Uterus (tissue), 4 donors: ENCODE data around the gene TBXAS1. TPM values are rescaled to one million over a fixed set of nuclear protein-coding genes. Genes with fewer than 3 reads are reported as not detected.

ENCODE experiments used
- DNase-seq, 2 donors: peaks; one replicate each; pipeline ENCODE4 v3.0.0-alpha.2; 2019 to 2020
- H3K27ac ChIP-seq, 2 donors: fragments of 200-600 bp; sonication (generic); 1 replicate in 1 of 2; 2 replicates in 1 of 2; pipeline ENCODE4 v1.5.1; 2016 to 2018
- H3K27me3 ChIP-seq, 2 donors: fragments of 200-600 bp; sonication (generic); one replicate each; pipeline ENCODE4 v1.5.1; 2018 to 2019; ENCODE audit warnings: control low read depth in 1 of 2
- H3K36me3 ChIP-seq, 2 donors: fragments of 200-600 bp; sonication (generic); one replicate each; pipeline ENCODE4 v1.5.1; 2019; ENCODE audit warnings: control low read depth in 1 of 2
- H3K4me1 ChIP-seq, 2 donors: fragments of 200-600 bp; sonication (generic); one replicate each; pipeline ENCODE4 v1.5.1; 2018 to 2019; ENCODE audit warnings: control low read depth in 1 of 2
- H3K4me3 ChIP-seq, 2 donors: fragments of 200-600 bp; sonication (generic); 1 replicate in 1 of 2; 2 replicates in 1 of 2; pipeline ENCODE4 v1.5.1; 2018 to 2019; ENCODE audit warnings: mild to moderate bottlenecking in 1 of 2
- H3K9me3 ChIP-seq, 2 donors: fragments of 200-600 bp; sonication (generic); one replicate each; pipeline ENCODE4 v1.5.1; 2019; ENCODE audit warnings: control low read depth in 1 of 2
- CTCF ChIP-seq, 4 experiments: fragments of 200-600 bp in 2 of 4; fragments of 450-650 bp in 2 of 4; sonication (generic) in 2 of 4; IDR thresholded peaks; one replicate each; pipeline ENCODE4 v1.5.1; 2016 to 2019; ENCODE audit warnings: antibody characterized with exemption in 4 of 4, mild to moderate bottlenecking in 2 of 4, moderate library complexity in 1 of 4
- POLR2A ChIP-seq, 2 donors: fragments of 450-650 bp; IDR thresholded peaks; one replicate each; pipeline ENCODE4 v1.6.1; 2016; ENCODE audit warnings: antibody characterized with exemption in 2 of 2, mild to moderate bottlenecking in 1 of 2, moderate library complexity in 1 of 2
- intact Hi-C: fragments of 100-400 bp; cut with DNase I; formaldehyde crosslinking; loops from one replicate; pipeline ENCODE4 v1.15.1; 2023; ENCODE audit warnings: low total_unique reads
- total RNA-seq, 4 donors: library from RNA; depleted of rRNA in 3 of 4; stranded (reverse); fragments of >200 nt in 3 of 4; gene quantifications; one replicate each; pipeline versions ENCODE4 v1.1.0 to v1.2.4, GENCODE V29; 2014 to 2023
- donor health status: DM: yes; HTN: yes; CAD: no.

The TBXAS1 gene
- total RNA-seq, 4 donors from 2014 or later: 6.6 to 14.3 (median 11.9) TPM

GRCh38 chr7:139906879-139907278 lies 77.8 kb downstream of the TBXAS1 start:
- TF ChIP-seq CTCF (IDR thresholded peaks at IDR 0.05): no peak
- TF ChIP-seq POLR2A (IDR thresholded peaks at IDR 0.05): no peak

GRCh38 chr7:139908792-139909191 lies 79.7 kb downstream of the TBXAS1 start:
- Histone ChIP-seq H3K27ac (no peak overlapping the region), H3K9me3 (no peaks in the 10 kb centered on the region), H3K27me3 (no peaks in the 10 kb centered on the region), H3K4me3 (no peak overlapping the region), H3K36me3 (no peaks in the 10 kb centered on the region), H3K4me1 (no peaks in the 10 kb centered on the region)
- no peak for DNase-seq
- TF ChIP-seq POLR2A (IDR thresholded peaks at IDR 0.05) (no peak), CTCF (IDR thresholded peaks at IDR 0.05) (no peak)
- intact Hi-C loops: no loop called here

More at GRCh38 chr7:139906879-139907278, 77.8 kb downstream of the TBXAS1 start:
- no peaks in the 10 kb centered on the region for H3K4me1 ChIP-seq
- H3K4me3 ChIP-seq: no peak overlapping the region
- intact Hi-C loops: no loop called here
- H3K27me3 ChIP-seq: no peaks in the 10 kb centered on the region
- H3K36me3 ChIP-seq: no peaks in the 10 kb centered on the region
- H3K9me3 ChIP-seq: no peaks in the 10 kb centered on the region
- H3K27ac ChIP-seq: no peak overlapping the region
- no peak for DNase-seq

GRCh38 chr7:139909379-139910050 lies 80.5 kb downstream of the TBXAS1 start:
- H3K27me3 ChIP-seq: no peaks in the 10 kb centered on the region
- H3K9me3 ChIP-seq: no peaks in the 10 kb centered on the region
- no peaks in the 10 kb centered on the region for H3K4me1 ChIP-seq
- H3K4me3 ChIP-seq: no peak overlapping the region
- TF ChIP-seq CTCF (IDR thresholded peaks at IDR 0.05) (no peak), POLR2A (IDR thresholded peaks at IDR 0.05) (no peak)
- no peak for DNase-seq
- H3K36me3 ChIP-seq: no peaks in the 10 kb centered on the region
- intact Hi-C loops: no loop called here
- H3K27ac ChIP-seq: no peak overlapping the region

- H3K36me3 ChIP-seq: no peaks in the 10 kb centered on the region
- H3K9me3 ChIP-seq: no peaks in the 10 kb centered on the region
- no peaks in the 10 kb centered on the region for H3K4me1 ChIP-seq
- intact Hi-C loops: no loop called here
- TF ChIP-seq POLR2A (IDR thresholded peaks at IDR 0.05) (no peak), CTCF (IDR thresholded peaks at IDR 0.05) (no peak)
- H3K27me3 ChIP-seq: no peaks in the 10 kb centered on the region
- no peak overlapping the region for H3K4me3 ChIP-seq
- no peak for DNase-seq
- no peak overlapping the region for H3K27ac ChIP-seq
Observed at GRCh38 chr7:139913021-139913844, 84.2 kb downstream of the TBXAS1 start.

- TF ChIP-seq POLR2A (IDR thresholded peaks at IDR 0.05) (no peak), CTCF (IDR thresholded peaks at IDR 0.05) (no peak)
- Histone ChIP-seq H3K36me3 (no peaks in the 10 kb centered on the region), H3K27me3 (no peaks in the 10 kb centered on the region), H3K27ac (no peak overlapping the region), H3K4me3 (no peak overlapping the region), H3K9me3 (no peaks in the 10 kb centered on the region), H3K4me1 (no peaks in the 10 kb centered on the region)
- intact Hi-C loops: no loop called here
- DNase-seq: no peak
Observed at GRCh38 chr7:139913845-139914135, 84.7 kb downstream of the TBXAS1 start.
